Ovary (tissue), 3 donors: ENCODE measurements around the gene TMEM217.

ENCODE experiments used
- EP300 ChIP-seq: sonication (generic); formaldehyde crosslinking; IDR thresholded peaks from one replicate; pipeline ENCODE4 v1.6.1; 2017; ENCODE audit warnings: antibody characterized with exemption
- POLR2A ChIP-seq: fragments of 450-650 bp; IDR thresholded peaks from one replicate; pipeline ENCODE4 v1.6.1; 2017; ENCODE audit warnings: antibody characterized with exemption, mild to moderate bottlenecking, moderate library complexity
- TF ChIP-seq, protein P1 (sequence below), 3 donors: fragments of 450-650 bp in 2 of 3; fragments of 200-600 bp in 1 of 3; IDR thresholded peaks; one replicate each; pipeline versions ENCODE4 v1.5.1 to v1.8.0; 2016 to 2022; ENCODE audit warnings: antibody characterized with exemption in 3 of 3, mild to moderate bottlenecking in 1 of 3
- donor health status: DM: no; HTN: no; CAD: no.

DNA sequence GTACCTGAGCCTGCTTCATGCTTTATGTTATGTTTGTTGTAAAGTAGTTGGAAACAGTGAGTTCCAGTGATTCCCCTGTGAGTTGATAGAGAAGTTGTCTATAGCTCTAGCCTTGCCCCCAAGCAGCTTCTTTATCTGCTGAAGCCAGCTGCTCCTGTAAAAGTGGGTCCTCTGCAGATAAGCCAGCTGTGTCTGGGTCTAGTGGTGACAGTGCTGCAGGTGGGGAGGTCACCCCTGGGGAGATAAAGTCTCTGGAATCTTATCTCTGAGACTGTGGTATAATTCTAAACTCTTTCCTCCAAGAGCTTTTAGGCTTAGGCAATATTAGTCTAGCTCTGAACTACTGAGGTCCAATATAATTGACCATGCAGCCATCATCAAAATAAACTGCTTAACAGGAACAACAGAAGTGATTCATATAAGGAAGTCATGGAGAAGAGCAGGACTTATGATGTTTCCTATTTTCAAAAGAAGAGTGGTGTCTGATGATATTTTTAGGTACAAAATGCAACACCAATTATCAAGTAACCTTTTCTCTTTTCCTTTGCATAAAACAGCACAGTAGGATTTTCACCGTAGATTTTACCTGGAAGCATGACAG, 44.2 kb upstream of the TMEM217 start:
- TF ChIP-seq EP300 (no peak), POLR2A (no peak)
- TF ChIP-seq, protein P1, sequence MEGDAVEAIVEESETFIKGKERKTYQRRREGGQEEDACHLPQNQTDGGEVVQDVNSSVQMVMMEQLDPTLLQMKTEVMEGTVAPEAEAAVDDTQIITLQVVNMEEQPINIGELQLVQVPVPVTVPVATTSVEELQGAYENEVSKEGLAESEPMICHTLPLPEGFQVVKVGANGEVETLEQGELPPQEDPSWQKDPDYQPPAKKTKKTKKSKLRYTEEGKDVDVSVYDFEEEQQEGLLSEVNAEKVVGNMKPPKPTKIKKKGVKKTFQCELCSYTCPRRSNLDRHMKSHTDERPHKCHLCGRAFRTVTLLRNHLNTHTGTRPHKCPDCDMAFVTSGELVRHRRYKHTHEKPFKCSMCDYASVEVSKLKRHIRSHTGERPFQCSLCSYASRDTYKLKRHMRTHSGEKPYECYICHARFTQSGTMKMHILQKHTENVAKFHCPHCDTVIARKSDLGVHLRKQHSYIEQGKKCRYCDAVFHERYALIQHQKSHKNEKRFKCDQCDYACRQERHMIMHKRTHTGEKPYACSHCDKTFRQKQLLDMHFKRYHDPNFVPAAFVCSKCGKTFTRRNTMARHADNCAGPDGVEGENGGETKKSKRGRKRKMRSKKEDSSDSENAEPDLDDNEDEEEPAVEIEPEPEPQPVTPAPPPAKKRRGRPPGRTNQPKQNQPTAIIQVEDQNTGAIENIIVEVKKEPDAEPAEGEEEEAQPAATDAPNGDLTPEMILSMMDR (IDR thresholded peaks at IDR 0.05): no peak
